HFFc6 (cell line): Measurements from ENCODE around the gene LIMA1. TPM values are rescaled to one million over a fixed set of nuclear protein-coding genes. Genes with fewer than 3 reads are reported as not detected.
"Not testable (repeated sequence)": the region's sequence is repeated elsewhere in the genome, so short reads cannot be mapped to it uniquely, and the experiment has no call there.

Experiments
- DNase-seq: peaks from one replicate; pipeline ENCODE4 v3.0.0-alpha.2; 2018
- H3K27ac Mint-ChIP-seq: 2 replicates; pipeline ENCODE4 v1.8.0; 2020; ENCODE audit warnings: mild to moderate bottlenecking, mixed read lengths
- H3K27me3 Mint-ChIP-seq: 2 replicates; pipeline ENCODE4 v1.8.0; 2021; ENCODE audit warnings: mild to moderate bottlenecking, moderate library complexity, mixed read lengths; ENCODE audit not compliant: insufficient read depth
- H3K36me3 Mint-ChIP-seq: 2 replicates; pipeline ENCODE4 v1.8.0; 2021; ENCODE audit warnings: low read depth, mixed read lengths
- H3K4me1 Mint-ChIP-seq: 2 replicates; pipeline ENCODE4 v1.8.0; 2020; ENCODE audit warnings: low read depth, mixed read lengths
- H3K4me3 Mint-ChIP-seq: 2 replicates; pipeline ENCODE4 v1.8.0; 2020; ENCODE audit warnings: mild to moderate bottlenecking, moderate library complexity, mixed read lengths
- H3K9me3 Mint-ChIP-seq: 2 replicates; pipeline ENCODE4 v1.8.0; 2020; ENCODE audit warnings: mild to moderate bottlenecking, mixed read lengths
- CTCF ChIP-seq: fragments of 200-600 bp; sonication (generic); IDR thresholded peaks from 2 replicates; pipeline ENCODE4 v1.5.0; 2021; ENCODE audit warnings: antibody characterized with exemption, mild to moderate bottlenecking
- total RNA-seq, 6 experiments: library from RNA; stranded (reverse); fragmentation: NEBNext Ultra II Directional; extraction: Animal tissue kit (Norgen Biotek cat#: 25700); gene quantifications; 2 replicates in 1 of 6; 3 replicates in 5 of 6; pipeline ENCODE4 v1.2.3, GENCODE V29; 2021

LIMA1 gene
- total RNA-seq, 6 experiments from 2014 or later: 259 to 335 (median 298) TPM

- no peaks in the 10 kb centered on the region; the same call in 1 of the 2 replicates for H3K27me3 Mint-ChIP-seq
- H3K27ac Mint-ChIP-seq: no peak overlapping the region
- peaks cover 15% of the 10 kb centered on the region for H3K4me1 Mint-ChIP-seq
- no peak for TF ChIP-seq CTCF
- H3K9me3 Mint-ChIP-seq: no peaks in the 10 kb centered on the region
- H3K36me3 Mint-ChIP-seq: peaks cover 8% of the 10 kb centered on the region
- H3K4me3 Mint-ChIP-seq: no peak overlapping the region
- no peak for DNase-seq
Measured at GRCh38 chr12:50322206-50322605, 38.9 kb upstream of the LIMA1 start.

DNA sequence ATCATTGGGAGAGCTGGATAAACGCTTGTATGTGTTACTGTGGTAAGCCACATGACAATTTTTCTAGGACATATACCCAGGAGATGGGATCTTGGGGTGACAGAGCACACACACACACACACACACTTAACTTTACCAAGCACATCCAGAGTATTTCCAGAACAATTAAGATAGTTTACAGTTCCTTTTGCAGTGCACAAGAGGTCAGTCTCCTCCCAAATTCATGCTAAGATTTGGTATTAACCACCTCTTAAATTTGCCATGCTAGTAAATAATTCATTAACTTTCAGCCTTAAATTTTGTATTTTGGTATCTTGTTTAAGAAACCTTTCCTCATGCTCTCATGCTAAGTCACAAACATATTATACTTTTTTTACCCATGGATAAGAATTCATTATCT lies 33.9 kb upstream of the LIMA1 start:
- Mint-ChIP-seq H3K9me3 (no peaks in the 10 kb centered on the region), H3K4me1 (peaks cover 24% of the 10 kb centered on the region), H3K27me3 (no peaks in the 10 kb centered on the region; the same call in 1 of the 2 replicates), H3K36me3 (no peaks in the 10 kb centered on the region), H3K4me3 (no peak overlapping the region), H3K27ac (no peak overlapping the region)
- no peak for DNase-seq
- peak; percentile 18; the same call in 1 of the 2 replicates for TF ChIP-seq CTCF

DNA sequence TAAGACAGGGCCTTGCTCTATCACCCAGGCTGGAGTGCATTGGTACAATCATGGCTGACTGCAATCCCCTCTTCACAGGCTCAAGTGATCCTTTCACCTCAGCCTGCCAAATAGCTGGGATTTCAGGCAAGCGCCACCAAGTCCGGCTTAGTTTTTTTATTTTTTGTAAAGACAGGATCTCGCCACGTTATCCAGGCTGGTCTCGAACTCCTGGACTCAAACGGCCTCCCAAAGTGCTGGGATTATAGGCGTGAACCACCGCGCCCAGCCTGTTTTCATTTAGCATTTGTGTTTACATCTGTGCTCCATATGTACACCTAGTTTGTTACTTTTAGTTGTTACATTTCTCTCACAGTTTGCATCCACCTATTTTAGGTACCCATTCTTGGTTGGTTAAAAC lies 32.5 kb upstream of the LIMA1 start:
- Mint-ChIP-seq H3K4me1 (peaks cover 27% of the 10 kb centered on the region), H3K4me3 (no peak overlapping the region), H3K27me3 (no peaks in the 10 kb centered on the region; the same call in 1 of the 2 replicates), H3K9me3 (no peaks in the 10 kb centered on the region), H3K36me3 (no peaks in the 10 kb centered on the region), H3K27ac (no peak overlapping the region)
- TF ChIP-seq CTCF: no peak
- DNase-seq: no peak

- peak; percentile 62 for DNase-seq
- H3K27me3 Mint-ChIP-seq: no peaks in the 10 kb centered on the region; the same call in 1 of the 2 replicates
- H3K4me3 Mint-ChIP-seq: no peak overlapping the region
- H3K4me1 Mint-ChIP-seq: peaks cover 35% of the 10 kb centered on the region
- peak overlapping the region; percentile 64 for H3K27ac Mint-ChIP-seq
- peak; percentile 84 for TF ChIP-seq CTCF
- no peaks in the 10 kb centered on the region for H3K9me3 Mint-ChIP-seq
- peaks cover 3% of the 10 kb centered on the region; the same call in 1 of the 2 replicates for H3K36me3 Mint-ChIP-seq
Measured at GRCh38 chr12:50314636-50315312, 31.5 kb upstream of the LIMA1 start.

DNA sequence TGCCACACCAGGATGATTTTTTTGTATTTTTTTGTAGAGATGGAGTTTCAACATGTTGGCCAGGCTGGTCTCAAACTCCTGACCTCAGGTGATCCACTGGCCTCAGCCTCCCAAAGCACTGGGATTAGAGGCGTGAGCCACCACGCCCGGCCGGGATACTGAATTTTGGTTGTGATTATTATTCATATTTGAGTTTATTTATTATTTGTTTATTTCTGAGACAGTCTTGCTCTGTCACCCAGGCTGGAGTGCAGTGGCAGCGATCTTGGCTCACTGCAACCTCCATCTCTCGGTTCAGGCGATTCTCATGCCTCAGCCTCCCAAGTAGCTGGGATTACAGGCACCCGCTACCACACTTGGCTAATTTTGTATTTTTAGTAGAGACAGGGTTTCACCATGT lies 30.7 kb upstream of the LIMA1 start:
- H3K27ac Mint-ChIP-seq: not testable (repeated sequence)

GRCh38 chr12:50313256-50313931 lies 30.1 kb upstream of the LIMA1 start:
- TF ChIP-seq CTCF: no peak
- Mint-ChIP-seq H3K36me3 (peaks cover 6% of the 10 kb centered on the region; the same call in 1 of the 2 replicates), H3K27me3 (no peaks in the 10 kb centered on the region), H3K27ac (no peak overlapping the region), H3K4me3 (no peak overlapping the region), H3K9me3 (no peaks in the 10 kb centered on the region), H3K4me1 (peaks cover 35% of the 10 kb centered on the region)
- DNase-seq: no peak

More for the DNA sequence above, 30.7 kb upstream of the LIMA1 start:
- not testable (repeated sequence) for H3K36me3 Mint-ChIP-seq, DNase-seq, H3K27me3 Mint-ChIP-seq, H3K9me3 Mint-ChIP-seq, H3K4me3 Mint-ChIP-seq
- peaks cover 35% of the 10 kb centered on the region for H3K4me1 Mint-ChIP-seq

DNA sequence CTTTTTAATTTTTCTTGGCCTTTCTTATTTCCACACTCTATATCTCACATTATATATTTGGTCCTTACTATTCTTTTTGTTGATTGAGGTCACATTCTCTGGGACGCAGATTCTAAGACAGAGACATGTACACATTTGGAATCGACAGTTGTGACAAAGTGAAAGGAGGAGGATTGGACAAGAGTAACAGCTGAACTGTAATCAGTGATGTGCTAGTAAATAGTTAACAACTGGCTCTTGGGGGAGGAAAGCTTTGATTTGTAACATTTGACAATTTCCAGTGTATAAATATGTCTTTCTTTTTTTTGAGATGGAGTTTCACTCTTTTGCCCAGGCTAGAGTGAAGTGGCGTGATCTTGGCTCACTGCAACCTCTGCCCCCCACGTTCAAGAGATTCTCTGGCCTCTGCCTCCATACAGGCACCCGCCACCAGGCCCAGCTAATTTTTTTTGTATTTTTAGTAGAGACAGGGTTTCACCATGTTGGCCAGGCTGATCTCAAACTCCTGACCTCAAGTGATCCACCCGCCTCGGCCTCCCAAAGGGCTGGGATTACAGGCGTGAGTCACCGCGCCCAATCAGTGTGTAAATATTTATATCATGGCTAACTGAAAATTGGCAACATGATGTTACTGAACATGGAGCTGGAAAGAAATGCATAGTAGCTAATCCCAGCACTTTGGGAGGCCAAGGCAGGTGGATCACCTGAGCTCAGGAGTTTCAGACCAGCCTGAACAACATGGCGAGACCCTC lies 28.7 kb upstream of the LIMA1 start:
- Mint-ChIP-seq H3K4me3 (peak overlapping the region; percentile 24; the same call in 1 of the 2 replicates), H3K27ac (peak overlapping the region; percentile 74), H3K4me1 (peaks cover 35% of the 10 kb centered on the region)
- not testable (repeated sequence) for H3K27me3 Mint-ChIP-seq, H3K36me3 Mint-ChIP-seq, H3K9me3 Mint-ChIP-seq
- DNase-seq: peak; percentile 69
